Measurements from ENCODE around the gene TIGD3.

Gene TIGD3

DNA sequence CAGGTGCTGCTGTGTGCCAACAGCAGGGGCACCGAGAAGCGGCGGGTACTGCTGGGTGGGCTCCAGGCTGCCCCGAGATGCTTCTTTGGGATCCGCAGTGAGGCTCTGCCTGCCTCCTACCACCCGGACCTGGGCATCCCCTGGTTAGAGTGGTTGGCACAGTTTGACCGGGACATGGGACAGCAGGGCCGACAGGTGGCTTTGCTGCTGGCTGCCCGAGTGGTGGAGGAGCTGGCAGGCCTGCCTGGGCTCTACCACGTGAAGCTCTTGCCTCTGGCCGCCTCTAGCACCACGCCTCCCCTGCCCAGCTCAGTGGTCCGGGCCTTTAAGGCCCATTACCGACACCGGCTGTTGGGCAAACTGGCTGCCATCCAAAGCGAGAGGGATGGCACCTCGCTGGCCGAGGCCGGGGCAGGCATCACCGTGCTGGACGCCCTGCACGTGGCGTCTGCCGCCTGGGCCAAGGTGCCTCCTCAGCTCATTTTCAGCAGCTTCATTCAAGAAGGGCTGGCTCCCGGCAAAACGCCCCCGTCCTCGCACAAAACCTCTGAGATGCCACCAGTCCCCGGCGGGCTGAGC lies 1.9 kb downstream of the TIGD3 start:
- DNase-seq (ENCODE audit: low read depth) = no peak
- H3K4me3 ChIP-seq (ENCODE audit: low read length) = no peak overlapping the region
- TF ChIP-seq, protein P1, sequence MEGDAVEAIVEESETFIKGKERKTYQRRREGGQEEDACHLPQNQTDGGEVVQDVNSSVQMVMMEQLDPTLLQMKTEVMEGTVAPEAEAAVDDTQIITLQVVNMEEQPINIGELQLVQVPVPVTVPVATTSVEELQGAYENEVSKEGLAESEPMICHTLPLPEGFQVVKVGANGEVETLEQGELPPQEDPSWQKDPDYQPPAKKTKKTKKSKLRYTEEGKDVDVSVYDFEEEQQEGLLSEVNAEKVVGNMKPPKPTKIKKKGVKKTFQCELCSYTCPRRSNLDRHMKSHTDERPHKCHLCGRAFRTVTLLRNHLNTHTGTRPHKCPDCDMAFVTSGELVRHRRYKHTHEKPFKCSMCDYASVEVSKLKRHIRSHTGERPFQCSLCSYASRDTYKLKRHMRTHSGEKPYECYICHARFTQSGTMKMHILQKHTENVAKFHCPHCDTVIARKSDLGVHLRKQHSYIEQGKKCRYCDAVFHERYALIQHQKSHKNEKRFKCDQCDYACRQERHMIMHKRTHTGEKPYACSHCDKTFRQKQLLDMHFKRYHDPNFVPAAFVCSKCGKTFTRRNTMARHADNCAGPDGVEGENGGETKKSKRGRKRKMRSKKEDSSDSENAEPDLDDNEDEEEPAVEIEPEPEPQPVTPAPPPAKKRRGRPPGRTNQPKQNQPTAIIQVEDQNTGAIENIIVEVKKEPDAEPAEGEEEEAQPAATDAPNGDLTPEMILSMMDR (conservative IDR thresholded peaks at IDR 0.05; ENCODE audit: low read length) = no peak

DNA sequence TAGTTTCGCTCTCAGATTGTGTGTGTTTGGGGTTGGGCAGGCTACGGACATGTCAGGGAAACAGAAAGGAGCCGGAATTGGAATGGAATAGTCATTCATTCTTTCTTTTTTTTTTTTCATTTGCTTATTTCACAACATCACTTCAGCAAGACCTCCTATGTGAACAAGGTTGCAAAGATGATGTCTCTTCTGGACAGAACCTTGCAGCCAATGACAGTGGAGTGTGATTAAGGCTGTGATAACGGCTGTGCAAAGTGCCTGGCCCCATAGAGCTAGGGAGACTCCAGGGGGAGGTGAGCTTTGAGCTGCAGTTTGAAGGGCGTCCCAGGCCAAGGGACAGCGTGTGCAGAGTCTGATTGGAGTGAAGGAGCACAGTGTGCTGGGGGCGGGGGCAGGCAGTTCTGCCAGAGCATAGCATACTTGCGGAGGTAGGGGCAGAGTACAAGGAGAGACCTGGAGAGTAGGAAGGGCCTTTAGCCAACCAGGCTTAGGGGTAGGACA lies 3.4 kb downstream of the TIGD3 start:
- TF ChIP-seq, protein P1 (conservative IDR thresholded peaks at IDR 0.05; ENCODE audit: low read length) = no peak
- H3K4me3 ChIP-seq (ENCODE audit: low read length) = no peak overlapping the region
- DNase-seq (ENCODE audit: low read depth) = no peak

DNA sequence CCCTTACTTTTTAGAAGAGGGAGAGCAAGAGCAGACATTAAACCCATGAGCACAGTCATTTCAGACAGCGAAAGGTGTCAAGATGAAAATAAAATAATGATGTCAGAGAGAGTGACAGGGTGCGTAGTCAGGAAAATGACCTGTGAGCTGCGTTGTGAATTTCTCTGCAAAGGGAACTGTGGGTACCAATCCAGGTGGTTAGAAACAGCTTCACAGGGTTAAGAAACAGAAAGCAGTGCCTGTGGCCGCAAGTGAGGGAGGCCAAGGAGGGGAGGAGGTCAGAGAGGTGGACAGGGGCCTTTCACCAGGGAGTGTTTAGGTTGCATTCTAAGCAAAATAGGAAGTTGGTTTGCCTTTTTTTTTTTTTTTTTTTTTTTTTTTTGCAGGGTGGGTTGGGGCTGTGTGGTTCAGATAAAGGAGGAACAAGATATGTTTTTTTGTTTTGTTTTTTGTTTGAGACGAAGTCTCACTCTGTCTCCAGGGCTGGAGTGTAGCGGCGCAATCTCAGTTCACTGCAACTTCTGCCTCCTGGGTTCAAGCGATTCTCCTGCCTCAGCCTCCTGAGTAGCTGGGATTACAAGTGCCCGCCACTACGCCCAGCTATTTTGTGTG lies 7.9 kb downstream of the TIGD3 start:
- no peak overlapping the region for H3K4me3 ChIP-seq (ENCODE audit: low read length)
- TF ChIP-seq, protein P1 (conservative IDR thresholded peaks at IDR 0.05; ENCODE audit: low read length) = no peak
- DNase-seq (ENCODE audit: low read depth) = no peak

DNA sequence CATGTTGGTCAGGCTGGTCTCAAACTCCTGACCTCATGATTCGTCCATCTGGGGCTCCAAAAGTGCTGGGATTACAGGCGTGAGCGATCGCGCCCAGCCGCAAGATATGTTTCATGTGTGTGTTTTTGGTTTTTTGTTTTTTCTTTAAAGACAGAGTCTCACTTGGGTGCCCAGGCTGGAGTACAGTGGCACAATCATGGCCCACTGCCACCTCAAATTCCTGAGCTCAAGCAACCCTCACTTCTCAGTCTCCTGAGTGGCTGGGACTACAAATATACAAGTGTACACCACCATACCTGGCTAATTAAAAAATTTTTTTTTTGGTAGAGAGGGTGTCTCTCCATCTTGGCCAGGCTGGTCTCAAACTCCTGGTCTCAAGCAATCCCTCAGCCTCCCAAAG lies 8.4 kb downstream of the TIGD3 start:
- H3K4me3 ChIP-seq (ENCODE audit: low read length) = no peak overlapping the region
- TF ChIP-seq, protein P1 (conservative IDR thresholded peaks at IDR 0.05; ENCODE audit: low read length) = no peak
- no peak for DNase-seq (ENCODE audit: low read depth)

DNA sequence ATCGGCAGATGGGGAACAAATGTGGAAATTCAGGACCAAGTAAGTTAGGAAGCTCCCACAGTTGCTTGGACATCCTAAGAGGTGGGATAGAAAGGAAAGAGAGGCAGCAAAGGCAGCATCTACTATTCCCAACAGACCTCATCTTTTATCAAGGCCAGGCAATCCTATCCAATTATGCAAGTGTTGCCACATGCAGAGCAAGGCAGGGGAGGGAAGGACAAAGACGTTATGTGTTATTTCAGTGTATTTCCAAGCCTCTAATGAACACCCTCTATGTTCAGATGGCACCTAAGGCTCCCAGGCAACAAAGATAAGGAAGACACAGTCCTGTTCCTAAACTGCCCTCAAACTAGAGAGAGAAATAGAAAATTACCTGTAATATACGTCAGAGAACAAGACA lies 9.2 kb downstream of the TIGD3 start:
- DNase-seq (ENCODE audit: low read depth) = no peak
- TF ChIP-seq, protein P1 (conservative IDR thresholded peaks at IDR 0.05; ENCODE audit: low read length) = no peak
- no peak overlapping the region for H3K4me3 ChIP-seq (ENCODE audit: low read length)

DNA sequence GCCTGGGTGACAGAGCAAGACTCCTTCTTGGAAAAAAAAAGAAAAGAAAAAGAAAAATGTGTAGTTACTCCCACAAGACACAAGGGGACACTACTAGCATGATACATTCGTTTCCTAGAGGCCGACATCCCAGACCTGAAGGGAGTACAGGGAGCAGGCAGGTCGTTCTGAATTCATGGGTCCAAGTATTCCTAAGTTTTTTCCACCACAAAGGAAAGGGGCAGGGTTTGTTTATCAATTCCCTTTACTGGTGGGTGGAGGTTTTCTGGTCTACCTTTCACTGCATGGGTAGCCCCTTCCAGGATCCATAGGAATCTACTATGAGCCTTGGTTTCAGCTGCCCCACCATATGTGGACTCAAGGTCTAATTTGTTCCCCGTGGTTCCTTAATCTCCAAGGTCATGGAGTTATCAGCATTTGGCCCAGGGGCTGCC lies 11.8 kb downstream of the TIGD3 start:
- no peak overlapping the region for H3K4me3 ChIP-seq (ENCODE audit: low read length)
- TF ChIP-seq, protein P1 (conservative IDR thresholded peaks at IDR 0.05; ENCODE audit: low read length) = peak; percentile 84
- DNase-seq (ENCODE audit: low read depth) = peak; percentile 85

DNA sequence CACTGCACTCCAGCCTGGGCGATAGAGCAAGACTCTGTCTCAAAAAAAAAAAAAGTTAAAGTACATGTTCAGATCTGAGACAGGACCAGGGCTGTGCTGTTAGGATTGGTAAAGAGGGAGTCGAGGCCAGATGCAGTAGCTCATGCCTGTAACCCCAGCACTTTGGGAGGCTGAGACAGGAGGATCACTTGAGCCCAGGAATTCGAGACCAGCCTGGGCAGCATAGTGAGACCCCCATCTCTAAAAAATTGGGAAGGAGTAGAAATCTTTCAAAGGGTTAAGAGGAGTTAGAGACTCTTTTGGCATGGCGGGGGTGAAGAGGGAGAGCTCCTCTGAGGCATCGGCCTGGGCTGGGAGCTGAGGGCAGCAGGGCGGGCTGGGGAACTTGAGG lies 16.1 kb downstream of the TIGD3 start:
- no peak overlapping the region for H3K4me3 ChIP-seq (ENCODE audit: low read length)
- no peak for DNase-seq (ENCODE audit: low read depth)
- TF ChIP-seq, protein P1 (conservative IDR thresholded peaks at IDR 0.05; ENCODE audit: low read length) = no peak
